ENCODE measurements around the gene USP31.

The USP31 gene

GRCh38 chr16:23105309-23105708, 43.9 kb downstream of the USP31 start:
- no peak for TF ChIP-seq CTCF (IDR thresholded peaks at IDR 0.05)

GRCh38 chr16:23104032-23104955, 45.0 kb downstream of the USP31 start:
- TF ChIP-seq CTCF (IDR thresholded peaks at IDR 0.05): no peak

GRCh38 chr16:23103603-23104002, 45.6 kb downstream of the USP31 start:
- TF ChIP-seq CTCF (IDR thresholded peaks at IDR 0.05): no peak

GRCh38 chr16:23101012-23101550, 48.2 kb downstream of the USP31 start:
- TF ChIP-seq CTCF (IDR thresholded peaks at IDR 0.05): no peak

GRCh38 chr16:23092801-23093117, 56.5 kb downstream of the USP31 start:
- no peak for TF ChIP-seq CTCF (IDR thresholded peaks at IDR 0.05)

GRCh38 chr16:23092072-23092800, 57.0 kb downstream of the USP31 start:
- TF ChIP-seq CTCF (IDR thresholded peaks at IDR 0.05): no peak

GRCh38 chr16:23089111-23089510, 60.1 kb downstream of the USP31 start:
- TF ChIP-seq CTCF (IDR thresholded peaks at IDR 0.05): no peak
